HepG2 (cell line): ENCODE data around the gene RNASE4. TPM values are rescaled to one million over a fixed set of nuclear protein-coding genes. Genes with fewer than 3 reads are reported as not detected.

Experiments
- CHCHD3 ChIP-seq: sonication (generic); formaldehyde crosslinking; IDR thresholded peaks from 2 replicates; pipeline ENCODE4 v1.8.0; 2022; ENCODE audit warnings: mild to moderate bottlenecking, missing genetic modification reagents, moderate library complexity
- FOXK2 ChIP-seq: fragments of 450-650 bp; IDR thresholded peaks from 2 replicates; pipeline ENCODE4 v1.6.1; 2016
- IRF2 ChIP-seq: IDR thresholded peaks from 2 replicates; pipeline ENCODE4 v1.6.1; 2018; ENCODE audit warnings: missing genetic modification reagents, missing compliant biosample characterization
- JARID2 ChIP-seq: sonication (generic); formaldehyde crosslinking; IDR thresholded peaks from 2 replicates; pipeline ENCODE4 v1.8.1; 2023; ENCODE audit warnings: missing genetic modification reagents, inconsistent platforms; ENCODE audit not compliant: insufficient replicate concordance
- KAT2B ChIP-seq: fragments of 150-350 bp; IDR thresholded peaks from 2 replicates; pipeline ENCODE4 v1.6.1; 2014; ENCODE audit warnings: low read depth, low read length, borderline replicate concordance
- KDM3A ChIP-seq: IDR thresholded peaks from 2 replicates; pipeline ENCODE4 v1.6.1; 2018; ENCODE audit warnings: low read depth, missing compliant biosample characterization
- KLF15 ChIP-seq: sonication (generic); formaldehyde crosslinking; IDR thresholded peaks from 2 replicates; pipeline ENCODE4 v1.8.1; 2023; ENCODE audit warnings: borderline replicate concordance, mild to moderate bottlenecking, inconsistent platforms, missing genetic modification reagents, mixed read lengths
- KLF6 ChIP-seq: IDR thresholded peaks from 2 replicates; pipeline ENCODE4 v1.8.0; 2016; ENCODE audit warnings: missing biosample characterization, missing genetic modification reagents
- NAIF1 ChIP-seq: sonication (generic); formaldehyde crosslinking; IDR thresholded peaks from 2 replicates; pipeline ENCODE4 v1.5.0; 2020; ENCODE audit warnings: mild to moderate bottlenecking, missing genetic modification reagents, borderline replicate concordance
- PCBP2 ChIP-seq: fragments of 200-400 bp; formaldehyde crosslinking; optimal IDR thresholded peaks from 2 replicates; pipeline ENCODE3; 2018; ENCODE audit warnings: low read length, low read depth; ENCODE audit not compliant: poor library complexity, severe bottlenecking
- POLR2A ChIP-seq, 2 experiments: IDR thresholded peaks; 2 replicates each; pipeline ENCODE4 v1.6.1; 2011; ENCODE audit warnings: low read depth in 2 of 2, low read length in 2 of 2, mild to moderate bottlenecking in 1 of 2, moderate library complexity in 1 of 2; ENCODE audit not compliant: insufficient read depth in 1 of 2
- PREB ChIP-seq: sonication (generic); formaldehyde crosslinking; IDR thresholded peaks from 2 replicates; pipeline ENCODE4 v1.4.0; 2020; ENCODE audit warnings: missing genetic modification reagents
- RAD51 ChIP-seq: fragments of 450-650 bp; IDR thresholded peaks from 2 replicates; pipeline ENCODE4 v1.6.1; 2016; ENCODE audit warnings: borderline replicate concordance
- RFX1 ChIP-seq: fragments of 450-650 bp; IDR thresholded peaks from 2 replicates; pipeline ENCODE4 v1.6.1; 2017
- RFXAP ChIP-seq: sonication (generic); formaldehyde crosslinking; IDR thresholded peaks from 2 replicates; pipeline ENCODE4 v1.4.0; 2020; ENCODE audit warnings: missing genetic modification reagents, borderline replicate concordance
- TOE1 ChIP-seq: sonication (generic); formaldehyde crosslinking; IDR thresholded peaks from 2 replicates; pipeline ENCODE4 v1.4.0; 2020; ENCODE audit warnings: mild to moderate bottlenecking, missing genetic modification reagents
- ZBTB33 ChIP-seq: sonication (generic); formaldehyde crosslinking; IDR thresholded peaks from 2 replicates; pipeline ENCODE4 v1.4.0; 2020; ENCODE audit warnings: missing genetic modification reagents
- ZEB1 ChIP-seq: IDR thresholded peaks from 2 replicates; pipeline ENCODE4 v1.6.1; 2012; ENCODE audit warnings: mild to moderate bottlenecking, low read depth, inconsistent platforms; ENCODE audit not compliant: insufficient replicate concordance
- ZFAT ChIP-seq: sonication (generic); formaldehyde crosslinking; conservative IDR thresholded peaks from 2 replicates; pipeline ENCODE4 v1.8.1; 2023; ENCODE audit warnings: missing genetic modification reagents, inconsistent platforms
- ZFP90 ChIP-seq: sonication (generic); formaldehyde crosslinking; IDR thresholded peaks from 2 replicates; pipeline ENCODE4 v1.8.0; 2022; ENCODE audit warnings: missing genetic modification reagents, mild to moderate bottlenecking, inconsistent platforms, borderline replicate concordance
- ZFX ChIP-seq: sonication (generic); formaldehyde crosslinking; IDR thresholded peaks from 2 replicates; pipeline ENCODE4 v1.4.0; 2020; ENCODE audit warnings: mild to moderate bottlenecking, low read depth, missing genetic modification reagents, moderate library complexity
- ZNF232 ChIP-seq: sonication (generic); formaldehyde crosslinking; IDR thresholded peaks from 2 replicates; pipeline ENCODE4 v1.4.0; 2020; ENCODE audit warnings: missing genetic modification reagents, borderline replicate concordance
- ZNF382 ChIP-seq: sonication (generic); formaldehyde crosslinking; IDR thresholded peaks from 2 replicates; pipeline ENCODE4 v1.5.0; 2020; ENCODE audit warnings: missing genetic modification reagents, mild to moderate bottlenecking, borderline replicate concordance
- ZNF414 ChIP-seq: sonication (generic); formaldehyde crosslinking; IDR thresholded peaks from 2 replicates; pipeline ENCODE4 v1.5.0; 2020; ENCODE audit warnings: missing genetic modification reagents
- ZNF567 ChIP-seq: sonication (generic); formaldehyde crosslinking; IDR thresholded peaks from 2 replicates; pipeline ENCODE4 v1.8.1; 2023; ENCODE audit warnings: mild to moderate bottlenecking, missing genetic modification reagents, borderline replicate concordance
- ZNF570 ChIP-seq: sonication (generic); formaldehyde crosslinking; IDR thresholded peaks from 2 replicates; pipeline ENCODE4 v1.4.0; 2020; ENCODE audit warnings: mild to moderate bottlenecking, missing genetic modification reagents, borderline replicate concordance
- ZNF780A ChIP-seq: sonication (generic); formaldehyde crosslinking; IDR thresholded peaks from 2 replicates; pipeline ENCODE4 v1.8.0; 2022; ENCODE audit warnings: mild to moderate bottlenecking, missing genetic modification reagents, moderate library complexity
- ZNF891 ChIP-seq: sonication (generic); formaldehyde crosslinking; IDR thresholded peaks from 2 replicates; pipeline ENCODE4 v1.5.0; 2020; ENCODE audit warnings: mild to moderate bottlenecking, missing genetic modification reagents
- polyA plus RNA-seq, 8 experiments: library from polyadenylated mRNA; depleted of rRNA in 3 of 8; stranded (reverse) in 7 of 8; unstranded in 1 of 8; fragments of >200 nt; fragmentation: Illumina TruSeq in 4 of 8; extraction: Trizol in 4 of 8; gene quantifications; 2 replicates each; pipeline versions ENCODE4 v1.2.1 to v1.2.3, GENCODE V29; 2011 to 2016; ENCODE audit warnings: low read depth in 4 of 8, missing spikeins in 1 of 8, mixed read lengths in 1 of 8; ENCODE audit not compliant: insufficient read depth in 1 of 8
- total RNA-seq, 5 experiments: library from RNA; depleted of rRNA; stranded (reverse); fragments of >200 nt; fragmentation: Illumina TruSeq; extraction: Trizol; gene quantifications; 2 replicates each; pipeline ENCODE4 v1.2.3, GENCODE V29; 2016; ENCODE audit warnings: low read depth in 1 of 5
- TF ChIP-seq, protein P1 (sequence below): IDR thresholded peaks from 2 replicates; pipeline ENCODE4 v1.6.1; 2016; ENCODE audit warnings: low read depth

Gene RNASE4
- total and polyA plus RNA-seq, 2 of the 13 experiments (the other 11 are each of a cell fraction or from before 2014, with no cell fraction given): 109 to 983 TPM

DNA sequence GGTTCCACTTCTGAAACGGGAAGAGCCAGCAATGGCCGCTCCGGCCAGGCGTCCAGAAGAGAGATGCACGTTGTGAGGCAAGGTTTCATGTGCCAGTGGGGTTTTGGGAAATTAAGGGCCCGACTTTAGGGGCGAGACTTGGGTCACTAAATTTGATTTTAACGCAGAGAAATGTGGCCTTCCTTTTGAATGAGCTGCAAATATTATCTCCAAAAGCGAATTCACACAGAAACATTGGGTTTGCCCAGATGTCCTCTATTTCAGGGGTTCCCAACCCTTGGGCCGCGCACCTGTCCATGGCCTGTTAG is 2.3 kb upstream of the RNASE4 start (continued):
- TF ChIP-seq TOE1 (CRISPR knock-in tag): no peak
- TF ChIP-seq KDM3A (CRISPR knock-in tag): no peak
- TF ChIP-seq IRF2 (CRISPR knock-in tag): no peak; the same call in 1 of the 2 replicates
- TF ChIP-seq ZNF232 (CRISPR knock-in tag): 0 out of 2 replicates have a peak, but pooled peaks have one; percentile 17
- no peak for TF ChIP-seq ZEB1
- TF ChIP-seq PCBP2: no peak
- TF ChIP-seq ZNF570 (CRISPR knock-in tag): no peak
- TF ChIP-seq ZFP90: no peak
- no peak; a peak in 1 of 4 replicates for TF ChIP-seq POLR2A (IDR thresholded peaks at IDR 0.05; ENCODE audit: insufficient read depth in 1 of 2, low read depth in 2 of 2, low read length in 2 of 2)
- TF ChIP-seq ZNF891 (CRISPR knock-in tag): no peak
- no peak for TF ChIP-seq ZBTB33 (CRISPR knock-in tag)
- TF ChIP-seq NAIF1 (CRISPR knock-in tag): no peak
- no peak for TF ChIP-seq JARID2 (CRISPR knock-in tag)
- 0 out of 2 replicates have a peak, but pooled peaks have one; percentile 0 for TF ChIP-seq KLF6
- TF ChIP-seq ZFX (CRISPR knock-in tag): no peak
- TF ChIP-seq RFX1: no peak
- no peak for TF ChIP-seq CHCHD3 (CRISPR knock-in tag)
- TF ChIP-seq RAD51: no peak
- TF ChIP-seq ZNF780A (CRISPR knock-in tag): no peak
- no peak for TF ChIP-seq RFXAP (CRISPR knock-in tag)
- TF ChIP-seq KAT2B: no peak
- TF ChIP-seq ZNF567 (CRISPR knock-in tag): 0 out of 2 replicates have a peak, but pooled peaks have one; percentile 35
- TF ChIP-seq PREB (CRISPR knock-in tag): no peak
- TF ChIP-seq FOXK2: no peak
- TF ChIP-seq ZFAT (CRISPR knock-in tag): 0 out of 2 replicates have a peak, but pooled peaks have one; percentile 17
- no peak for TF ChIP-seq ZNF382
- TF ChIP-seq ZNF414 (CRISPR knock-in tag): 0 out of 2 replicates have a peak, but pooled peaks have one; percentile 39
- no peak for TF ChIP-seq KLF15 (CRISPR knock-in tag)
- TF ChIP-seq, protein P1, sequence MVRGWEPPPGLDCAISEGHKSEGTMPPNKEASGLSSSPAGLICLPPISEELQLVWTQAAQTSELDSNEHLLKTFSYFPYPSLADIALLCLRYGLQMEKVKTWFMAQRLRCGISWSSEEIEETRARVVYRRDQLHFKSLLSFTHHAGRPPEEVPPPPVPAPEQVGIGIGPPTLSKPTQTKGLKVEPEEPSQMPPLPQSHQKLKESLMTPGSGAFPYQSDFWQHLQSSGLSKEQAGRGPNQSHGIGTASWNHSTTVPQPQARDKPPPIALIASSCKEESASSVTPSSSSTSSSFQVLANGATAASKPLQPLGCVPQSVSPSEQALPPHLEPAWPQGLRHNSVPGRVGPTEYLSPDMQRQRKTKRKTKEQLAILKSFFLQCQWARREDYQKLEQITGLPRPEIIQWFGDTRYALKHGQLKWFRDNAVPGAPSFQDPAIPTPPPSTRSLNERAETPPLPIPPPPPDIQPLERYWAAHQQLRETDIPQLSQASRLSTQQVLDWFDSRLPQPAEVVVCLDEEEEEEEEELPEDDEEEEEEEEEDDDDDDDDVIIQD (CRISPR knock-in tag): no peak
